ENCODE measurements around the gene LPP. TPM values are rescaled to one million over a fixed set of nuclear protein-coding genes. Genes with fewer than 3 reads are reported as not detected.

The LPP gene
- total RNA-seq, 1 experiment from 2014 or later, result 54.0 TPM

GRCh38 chr3:188239577-188239976 is 85.6 kb downstream of the LPP start:
- BruUV-seq (replicated peaks), result no TSS peak
- POLR2A ChIA-PET, result no interaction called here
- no peaks in the 10 kb centered on the region for H3K27me3 ChIP-seq (ENCODE audit: insufficient read depth, low read length)
- no peak overlapping the region for H3K4me3 ChIP-seq (replicated peaks in 1 of 2; ENCODE audit: low read depth in 1 of 2, low read length in 2 of 2)
- no peak for DNase-seq (ENCODE audit: low read depth, low spot score)
- no peak for TF ChIP-seq SP1 (IDR thresholded peaks at IDR 0.05; ENCODE audit: low read depth)
- TF ChIP-seq CEBPB (IDR thresholded peaks at IDR 0.05; ENCODE audit: low read depth), result peak; percentile 74
- no peak for TF ChIP-seq JUND (IDR thresholded peaks at IDR 0.05)
- intact Hi-C loops (cut with micrococcal nuclease), result no loop called here
- no peak overlapping the region for H3K4me2 ChIP-seq (ENCODE audit: low read length)
- H3K9ac ChIP-seq (ENCODE audit: low read length), result no peak overlapping the region
- ATAC-seq, result no peak
- no peaks in the 10 kb centered on the region for H3K9me2 ChIP-seq (ENCODE audit: insufficient read depth)
- H3K27ac ChIP-seq (ENCODE audit: low read depth, low read length), result no peak overlapping the region
- H3K79me2 ChIP-seq (ENCODE audit: insufficient read depth, low read length), result peaks cover 15% of the 10 kb centered on the region; the same call in 1 of the 2 replicates
- H4K20me1 ChIP-seq (ENCODE audit: insufficient read depth), result no peaks in the 10 kb centered on the region; the same call in 1 of the 2 replicates
- no peaks in the 10 kb centered on the region for H3K9me3 ChIP-seq (ENCODE audit: control insufficient read depth in 1 of 2, insufficient read depth in 1 of 2, low read depth in 1 of 2, low read length in 2 of 2)
- CTCF ChIA-PET, result no interaction called here
- RAD21 ChIA-PET (ENCODE audit: low non-redundant PET in 1 of 2, low total read pairs in 2 of 2, uncharacterized antibody in 2 of 2, unreplicated experiment in 2 of 2), result no interaction called here
- no peaks in the 10 kb centered on the region for H3K36me3 ChIP-seq (ENCODE audit: control insufficient read depth in 1 of 2, insufficient read depth in 2 of 2, low read length in 2 of 2)
- H3K4me1 ChIP-seq (ENCODE audit: control insufficient read depth in 1 of 2, insufficient read depth in 2 of 2, low read length in 2 of 2), result peaks cover 3 to 20% of the 10 kb centered on the region in 2 experiments; a peak in 2 of 4 replicates
- no peak overlapping the region for H2AFZ ChIP-seq (ENCODE audit: low read depth, low read length, poor library complexity, severe bottlenecking)

- no peaks in the 10 kb centered on the region for H3K36me3 ChIP-seq (ENCODE audit: control insufficient read depth in 1 of 2, insufficient read depth in 2 of 2, low read length in 2 of 2)
- ChIA-PET POLR2A (no interaction called here), CTCF (no interaction called here), RAD21 (ENCODE audit: low non-redundant PET in 1 of 2, low total read pairs in 2 of 2, uncharacterized antibody in 2 of 2, unreplicated experiment in 2 of 2) (no interaction called here)
- H4K20me1 ChIP-seq (ENCODE audit: insufficient read depth), result no peaks in the 10 kb centered on the region; the same call in 1 of the 2 replicates
- H3K4me3 ChIP-seq (replicated peaks in 1 of 2; ENCODE audit: low read depth in 1 of 2, low read length in 2 of 2), result no peak overlapping the region
- DNase-seq (ENCODE audit: low read depth, low spot score), result no peak
- no peak for TF ChIP-seq CBX3 (IDR thresholded peaks at IDR 0.05; ENCODE audit: low read depth)
- no peak for TF ChIP-seq ZNF274 (IDR thresholded peaks at IDR 0.05; ENCODE audit: low read depth, low read length)
- TF ChIP-seq POLR2A (IDR thresholded peaks at IDR 0.05; ENCODE audit: borderline replicate concordance, extremely low read depth, insufficient read depth, insufficient read length), result no peak
- TF ChIP-seq, protein P1, sequence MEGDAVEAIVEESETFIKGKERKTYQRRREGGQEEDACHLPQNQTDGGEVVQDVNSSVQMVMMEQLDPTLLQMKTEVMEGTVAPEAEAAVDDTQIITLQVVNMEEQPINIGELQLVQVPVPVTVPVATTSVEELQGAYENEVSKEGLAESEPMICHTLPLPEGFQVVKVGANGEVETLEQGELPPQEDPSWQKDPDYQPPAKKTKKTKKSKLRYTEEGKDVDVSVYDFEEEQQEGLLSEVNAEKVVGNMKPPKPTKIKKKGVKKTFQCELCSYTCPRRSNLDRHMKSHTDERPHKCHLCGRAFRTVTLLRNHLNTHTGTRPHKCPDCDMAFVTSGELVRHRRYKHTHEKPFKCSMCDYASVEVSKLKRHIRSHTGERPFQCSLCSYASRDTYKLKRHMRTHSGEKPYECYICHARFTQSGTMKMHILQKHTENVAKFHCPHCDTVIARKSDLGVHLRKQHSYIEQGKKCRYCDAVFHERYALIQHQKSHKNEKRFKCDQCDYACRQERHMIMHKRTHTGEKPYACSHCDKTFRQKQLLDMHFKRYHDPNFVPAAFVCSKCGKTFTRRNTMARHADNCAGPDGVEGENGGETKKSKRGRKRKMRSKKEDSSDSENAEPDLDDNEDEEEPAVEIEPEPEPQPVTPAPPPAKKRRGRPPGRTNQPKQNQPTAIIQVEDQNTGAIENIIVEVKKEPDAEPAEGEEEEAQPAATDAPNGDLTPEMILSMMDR (IDR thresholded peaks at IDR 0.05 in 2 of 3, conservative IDR thresholded peaks at IDR 0.05 in 1 of 3; ENCODE audit: borderline replicate concordance in 1 of 3, insufficient read depth in 1 of 3, low read depth in 2 of 3, low read length in 2 of 3), result no peak
- no peak for TF ChIP-seq ZFX (IDR thresholded peaks at IDR 0.05)
- TF ChIP-seq ELF1 (IDR thresholded peaks at IDR 0.05; ENCODE audit: borderline replicate concordance, low read depth), result no peak
- TF ChIP-seq YY1 (IDR thresholded peaks at IDR 0.05; ENCODE audit: extremely low read depth, insufficient replicate concordance, low read depth, low read length), result no peak
- TF ChIP-seq, protein P2, sequence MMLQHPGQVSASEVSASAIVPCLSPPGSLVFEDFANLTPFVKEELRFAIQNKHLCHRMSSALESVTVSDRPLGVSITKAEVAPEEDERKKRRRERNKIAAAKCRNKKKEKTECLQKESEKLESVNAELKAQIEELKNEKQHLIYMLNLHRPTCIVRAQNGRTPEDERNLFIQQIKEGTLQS (IDR thresholded peaks at IDR 0.05), result no peak
- TF ChIP-seq SRF (IDR thresholded peaks at IDR 0.05; ENCODE audit: low read depth), result no peak
- TF ChIP-seq TCF7L2 (IDR thresholded peaks at IDR 0.05; ENCODE audit: borderline replicate concordance, extremely low read depth, insufficient read depth, insufficient read length), result no peak
- intact Hi-C loops (cut with micrococcal nuclease), result no loop called here
- no peaks in the 10 kb centered on the region for H3K27me3 ChIP-seq (ENCODE audit: insufficient read depth, low read length)
- peaks cover 9% of the 10 kb centered on the region; the same call in 1 of the 2 replicates for H3K79me2 ChIP-seq (ENCODE audit: insufficient read depth, low read length)
- H3K9ac ChIP-seq (ENCODE audit: low read length), result no peak overlapping the region
- ATAC-seq, result no peak
- BruUV-seq (replicated peaks), result no TSS peak
- no peaks in the 10 kb centered on the region for H3K9me3 ChIP-seq (ENCODE audit: control insufficient read depth in 1 of 2, insufficient read depth in 1 of 2, low read depth in 1 of 2, low read length in 2 of 2)
- H3K27ac ChIP-seq (ENCODE audit: low read depth, low read length), result no peak overlapping the region
- H3K9me2 ChIP-seq (ENCODE audit: insufficient read depth), result no peaks in the 10 kb centered on the region
- H2AFZ ChIP-seq (ENCODE audit: low read depth, low read length, poor library complexity, severe bottlenecking), result no peak overlapping the region
- peaks cover 9 to 28% of the 10 kb centered on the region in 2 experiments; a peak in 2 of 4 replicates for H3K4me1 ChIP-seq (ENCODE audit: control insufficient read depth in 1 of 2, insufficient read depth in 2 of 2, low read length in 2 of 2)
- H3K4me2 ChIP-seq (ENCODE audit: low read length), result no peak overlapping the region
Observed at GRCh38 chr3:188240189-188240981, 86.4 kb downstream of the LPP start.
